Fibroblast of gingiva (primary cell): ENCODE results near the gene PABPC3.

Experiments used
- DNase-seq: peaks from one replicate; pipeline ENCODE4 v3.0.0-alpha.2; 2011; ENCODE audit warnings: low read depth

PABPC3 gene

GRCh38 chr13:25112695-25113255 is 16.8 kb downstream of the PABPC3 start:
- DNase-seq: no peak

DNA sequence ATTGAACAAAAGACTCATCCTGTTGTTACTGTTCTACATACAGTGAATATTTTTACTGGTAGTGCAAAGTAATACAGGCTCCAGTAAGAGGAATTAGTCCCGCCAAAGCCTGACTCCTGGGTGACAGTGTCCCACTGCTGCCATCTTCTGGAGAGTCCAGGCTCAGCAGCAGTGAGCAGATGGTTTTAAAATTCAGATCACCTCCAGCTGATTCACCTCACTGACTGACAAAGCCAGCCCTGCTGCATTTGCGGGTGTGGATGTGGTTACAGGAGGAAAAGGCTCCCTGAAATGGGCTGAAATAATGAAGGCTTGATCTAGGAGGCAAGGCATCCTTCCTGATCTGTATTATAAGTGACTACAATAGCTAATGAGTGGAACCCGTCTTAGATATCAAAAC is 18.3 kb downstream of the PABPC3 start:
- peak; percentile 52 for DNase-seq

GRCh38 chr13:25116044-25116443 is 20.1 kb downstream of the PABPC3 start:
- DNase-seq: no peak

DNA sequence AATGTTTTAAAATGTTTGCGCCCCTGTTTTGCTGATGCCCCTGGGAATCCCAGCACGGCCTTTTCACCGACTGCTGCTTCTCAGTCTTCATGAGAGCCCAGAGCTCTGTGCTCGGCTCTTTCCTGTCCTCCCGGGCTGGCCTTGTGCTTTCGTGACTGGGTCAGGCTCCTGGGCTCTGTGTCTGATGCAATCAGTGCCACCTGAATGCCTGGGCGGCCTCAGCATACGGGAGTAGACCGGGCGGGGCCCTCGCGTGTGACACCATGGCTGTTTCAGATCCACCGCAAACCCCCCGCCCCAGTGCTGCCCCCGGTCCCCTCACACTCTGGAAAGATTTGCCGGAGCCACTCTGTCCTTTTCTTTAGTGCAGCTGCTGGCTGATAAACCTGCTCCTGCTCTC is 21.4 kb downstream of the PABPC3 start:
- no peak for DNase-seq

DNA sequence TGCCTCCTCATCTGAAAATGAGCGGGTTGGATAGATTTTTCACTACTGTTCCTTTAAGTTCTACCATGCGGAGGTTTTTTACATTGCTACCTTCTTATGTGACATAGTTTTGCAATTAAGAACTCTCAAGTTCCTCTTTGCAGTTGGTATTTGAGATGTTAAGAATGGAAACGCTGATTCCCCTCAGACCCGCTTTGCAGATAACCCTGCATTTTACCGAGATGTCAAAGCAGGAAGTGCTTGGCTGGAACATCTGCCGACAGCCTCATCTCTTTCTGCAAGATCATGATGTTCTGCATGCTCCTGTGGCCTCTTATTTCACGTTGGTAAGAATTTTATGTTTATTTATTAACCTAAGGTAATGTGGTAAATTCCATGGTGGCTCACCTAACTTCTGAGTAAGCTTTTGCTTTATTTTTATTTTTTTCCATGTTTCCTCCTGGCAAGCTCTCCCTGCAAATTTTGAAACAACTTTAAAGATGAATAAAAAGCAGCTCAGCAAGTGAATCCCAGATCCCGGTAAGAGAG is 22.5 kb downstream of the PABPC3 start:
- DNase-seq: no peak

DNA sequence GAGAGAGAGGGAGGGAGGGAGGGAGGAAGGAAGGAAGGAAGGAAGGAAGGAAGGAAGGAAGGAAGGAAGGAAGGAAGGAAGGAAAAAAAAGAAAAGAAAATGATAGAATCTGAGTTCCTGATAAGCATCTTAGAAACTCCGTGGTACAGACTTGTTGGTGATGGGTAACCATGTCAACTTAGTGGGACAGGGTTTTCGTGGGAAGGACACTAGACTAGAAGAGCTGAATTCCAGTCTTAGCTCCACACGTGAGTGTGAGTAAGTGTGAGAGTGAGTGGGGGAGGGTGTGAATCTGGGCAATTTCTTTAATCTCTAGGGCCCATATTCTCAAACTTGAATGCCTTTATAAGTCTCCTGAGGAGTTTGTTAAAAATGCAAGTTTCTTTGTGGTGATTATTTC is 35.0 kb downstream of the PABPC3 start:
- DNase-seq: no peak

GRCh38 chr13:25131881-25132420 is 36.0 kb downstream of the PABPC3 start:
- DNase-seq: no peak

GRCh38 chr13:25132751-25133390 is 36.9 kb downstream of the PABPC3 start:
- no peak for DNase-seq

GRCh38 chr13:25135896-25136295 is 40.0 kb downstream of the PABPC3 start:
- no peak for DNase-seq

DNA sequence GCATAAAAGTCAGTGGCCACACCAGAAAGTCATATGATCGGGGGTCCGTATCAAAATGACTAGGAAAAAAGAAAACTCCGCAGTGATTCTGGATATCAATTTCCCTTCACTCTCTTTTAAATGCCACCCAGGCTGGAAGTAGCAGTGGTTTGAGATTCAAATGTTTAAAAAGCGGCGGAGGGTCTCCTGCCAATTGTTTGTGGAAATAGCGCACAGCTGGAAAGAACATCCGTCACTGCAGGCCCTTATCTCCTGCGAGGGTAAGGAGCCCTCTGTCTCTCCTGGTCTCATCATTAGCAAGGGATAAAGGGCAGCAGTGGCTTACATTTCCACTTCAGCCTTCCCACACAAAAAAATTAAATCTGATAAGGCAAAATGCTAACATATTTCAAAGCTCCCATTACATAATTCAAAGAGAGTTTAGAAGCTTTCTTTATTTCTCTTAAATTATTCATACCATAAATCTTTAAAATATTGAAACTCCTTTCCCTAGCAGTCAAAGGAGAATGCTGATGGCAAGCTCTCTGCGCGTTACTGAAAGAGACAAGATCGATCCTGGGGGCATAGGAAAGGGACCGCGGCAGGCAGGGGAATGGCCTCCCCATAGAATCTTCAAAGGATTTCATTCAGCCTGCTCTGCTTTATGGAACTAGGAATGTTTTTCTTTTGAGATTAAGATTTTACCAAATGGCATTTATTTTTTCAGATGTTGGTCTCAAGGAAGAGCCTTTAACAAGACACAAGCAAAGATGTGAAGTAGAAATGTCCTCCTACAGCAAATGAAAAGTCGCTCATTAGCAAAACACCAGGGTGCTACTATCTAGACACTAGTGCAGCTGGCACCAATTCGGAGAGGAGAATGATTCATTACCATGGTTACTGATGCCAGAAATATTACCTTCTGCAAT is 41.2 kb downstream of the PABPC3 start:
- DNase-seq: no peak

GRCh38 chr13:25137788-25138115 is 41.8 kb downstream of the PABPC3 start:
- DNase-seq: no peak

DNA sequence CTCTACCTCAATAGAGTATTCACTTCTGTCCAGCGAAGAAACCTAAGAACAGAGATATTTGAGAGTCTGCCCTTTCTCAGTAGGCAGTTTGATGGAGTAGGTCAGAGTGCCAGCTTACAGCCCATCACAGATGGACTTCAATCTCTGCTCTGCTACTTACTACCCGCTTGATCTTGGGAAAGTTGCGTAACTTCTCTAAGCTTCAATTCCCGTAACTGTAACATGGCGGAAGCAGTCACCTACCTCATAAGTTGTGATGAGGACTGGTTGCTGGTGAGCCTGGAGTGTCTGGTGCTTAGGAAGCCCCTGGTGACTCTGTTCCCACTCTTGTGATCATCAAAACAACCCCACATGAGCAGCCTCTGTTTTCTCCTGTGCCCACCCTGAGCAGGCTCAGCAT is 45.1 kb downstream of the PABPC3 start:
- DNase-seq: no peak

DNA sequence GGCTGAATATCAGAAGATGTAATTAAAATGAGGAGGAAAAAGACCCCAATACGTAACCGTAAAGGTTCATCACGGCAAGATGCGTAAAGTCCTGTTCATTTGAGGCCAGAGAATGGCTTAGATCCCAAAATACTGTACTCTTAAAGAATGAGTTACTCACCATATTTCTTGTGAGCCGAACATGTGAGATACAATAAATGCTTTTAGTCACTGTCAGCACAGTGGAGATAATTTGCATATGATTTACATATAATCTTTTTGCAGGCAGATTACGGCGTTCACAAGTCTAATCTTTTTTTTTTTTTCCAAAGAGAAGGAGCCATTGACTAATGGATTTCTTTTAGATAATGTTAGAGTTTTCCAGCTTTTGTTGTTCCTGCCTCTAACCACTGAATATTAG is 47.8 kb downstream of the PABPC3 start:
- no peak for DNase-seq

DNA sequence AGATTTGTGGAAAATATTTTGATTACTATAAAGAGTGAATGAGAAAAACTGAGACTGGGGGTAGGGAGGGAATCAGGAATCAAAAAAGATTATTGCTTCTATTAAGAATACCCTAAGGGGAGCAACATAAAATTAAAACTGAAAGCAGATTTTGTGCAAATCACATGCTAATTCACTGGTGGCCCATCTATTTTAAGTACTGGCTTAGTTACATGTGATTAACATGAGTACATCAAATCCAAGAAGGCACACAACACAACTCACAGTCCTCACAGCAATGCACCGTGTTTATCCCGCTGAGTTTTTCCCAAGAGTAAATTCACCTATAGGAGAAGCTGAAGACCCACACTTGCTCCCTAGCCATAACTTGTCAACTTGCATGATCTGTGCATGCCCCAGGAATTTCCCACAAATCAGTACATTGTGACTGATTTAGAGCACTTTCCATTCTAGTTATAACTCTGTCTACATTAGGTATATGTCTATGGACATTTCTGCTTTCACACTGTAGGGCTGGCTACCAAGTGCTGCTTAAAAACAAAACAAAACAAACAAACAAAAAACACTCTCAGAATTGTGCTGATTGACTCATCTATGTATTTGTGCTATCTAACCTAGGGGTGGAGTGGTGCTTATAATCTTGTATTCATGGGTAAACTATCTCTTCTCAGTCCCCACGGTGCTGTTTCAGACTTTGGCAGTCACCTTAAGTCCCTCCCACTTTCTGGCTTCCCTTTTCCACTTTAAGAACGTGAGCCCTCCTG is 51.9 kb downstream of the PABPC3 start:
- DNase-seq: no peak

- DNase-seq: no peak
These were observed 52.5 kb downstream of the PABPC3 start for GRCh38 chr13:25148402-25148771.
